Activated T-cell treated with anti-CD3 and anti-CD28 coated beads for 24 hours (primary cell): ENCODE results near the gene ADGRL2.
"Not testable (repeated sequence)": the region's sequence is repeated elsewhere in the genome, so short reads cannot be mapped to it uniquely, and the experiment has no call there.

Experiments
- DNase-seq: peaks from one replicate; pipeline ENCODE4 v3.0.0-alpha.2; 2020; ENCODE audit warnings: low read depth

The ADGRL2 gene

GRCh38 chr1:81850031-81850430 lies 49.3 kb downstream of the ADGRL2 start:
- DNase-seq: no peak

GRCh38 chr1:81850495-81850894 lies 49.8 kb downstream of the ADGRL2 start:
- DNase-seq: no peak

GRCh38 chr1:81851217-81851616 lies 50.5 kb downstream of the ADGRL2 start:
- DNase-seq: no peak

- no peak for DNase-seq
Measured at GRCh38 chr1:81852961-81853360, 52.2 kb downstream of the ADGRL2 start.

GRCh38 chr1:81867235-81867634 lies 66.5 kb downstream of the ADGRL2 start:
- DNase-seq: no peak

GRCh38 chr1:81869307-81869706 lies 68.6 kb downstream of the ADGRL2 start:
- DNase-seq: no peak

- not testable (repeated sequence) for DNase-seq
Measured at GRCh38 chr1:81871091-81871490, 70.4 kb downstream of the ADGRL2 start.

DNA sequence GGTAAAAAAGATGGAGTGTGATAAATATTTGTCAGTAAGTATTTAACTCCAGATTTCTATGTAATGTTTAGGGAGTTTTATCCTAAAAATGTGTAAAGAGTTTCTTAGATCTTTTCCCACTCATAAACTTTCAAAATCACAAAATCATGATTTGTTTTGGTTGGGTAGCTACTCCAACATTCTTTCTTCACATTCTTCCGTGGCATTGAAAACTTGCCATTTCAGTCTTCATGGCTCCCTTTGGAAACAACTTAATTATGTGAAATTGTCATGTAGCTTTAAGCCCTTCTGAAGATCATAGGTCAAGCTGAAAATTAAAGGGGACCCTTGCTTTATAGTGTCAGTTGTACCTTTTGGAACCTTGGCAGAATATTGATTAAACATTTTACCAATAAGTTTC lies 73.2 kb downstream of the ADGRL2 start:
- no peak for DNase-seq

GRCh38 chr1:81874461-81874860 lies 73.7 kb downstream of the ADGRL2 start:
- DNase-seq: no peak

- DNase-seq: no peak
Measured at GRCh38 chr1:81874940-81875339, 74.2 kb downstream of the ADGRL2 start.

DNA sequence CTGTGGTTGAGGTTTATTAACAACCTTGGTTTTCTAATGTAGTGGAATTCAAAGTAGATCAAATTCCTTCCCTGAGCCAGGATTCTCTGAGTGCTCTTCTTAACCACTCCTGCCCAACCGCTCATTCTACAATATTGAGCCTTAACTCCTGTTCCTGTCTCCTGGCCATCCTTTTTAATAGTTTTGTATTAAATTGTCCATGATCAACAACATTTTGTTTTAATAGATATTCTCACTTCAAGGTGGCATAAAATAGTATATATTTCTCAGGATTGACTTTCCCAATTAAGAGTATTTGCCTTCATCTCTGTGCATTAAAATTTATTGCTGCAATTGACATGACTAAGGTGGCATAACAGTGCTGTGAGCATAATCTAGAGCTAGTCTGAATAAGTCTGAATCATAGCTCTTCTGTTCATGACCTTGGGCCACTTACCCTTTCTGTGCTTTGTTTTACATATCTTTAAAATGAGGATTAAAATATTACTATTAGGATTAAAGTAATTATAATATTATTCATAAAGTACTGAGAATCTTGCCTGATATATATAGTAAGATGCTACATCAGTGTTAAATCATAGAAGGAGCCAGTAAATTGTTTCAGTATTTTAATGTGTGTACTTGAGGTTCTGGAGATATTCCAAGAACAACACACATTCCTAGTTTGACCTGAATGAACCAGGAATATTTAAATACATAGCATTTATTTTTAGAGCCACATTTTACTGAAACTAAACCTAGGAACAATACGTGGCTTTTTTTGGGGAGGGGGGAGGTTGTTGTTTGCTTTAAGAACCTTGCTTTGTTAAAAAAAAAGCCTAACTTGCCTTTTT lies 76.4 kb downstream of the ADGRL2 start:
- DNase-seq: no peak

DNA sequence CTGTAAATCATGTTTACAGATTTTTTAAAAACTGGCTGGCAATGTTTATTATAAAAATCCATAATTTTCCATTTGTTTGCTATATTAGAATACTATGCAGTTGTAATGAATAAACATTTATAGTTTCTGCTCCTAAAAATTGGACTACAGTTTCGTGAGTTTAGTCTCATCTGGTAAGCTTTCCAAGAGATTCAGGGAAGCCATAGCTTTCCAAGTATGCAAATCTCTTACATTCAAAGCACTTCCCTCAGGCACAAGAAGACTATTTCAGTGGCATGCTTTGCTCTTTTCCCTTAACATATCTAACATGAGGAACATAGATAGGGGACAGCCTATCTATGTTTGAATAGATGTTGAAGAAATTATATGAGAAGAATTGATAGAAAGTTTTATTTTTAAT lies 77.2 kb downstream of the ADGRL2 start:
- no peak for DNase-seq

GRCh38 chr1:81878538-81878937 lies 77.8 kb downstream of the ADGRL2 start:
- no peak for DNase-seq

DNA sequence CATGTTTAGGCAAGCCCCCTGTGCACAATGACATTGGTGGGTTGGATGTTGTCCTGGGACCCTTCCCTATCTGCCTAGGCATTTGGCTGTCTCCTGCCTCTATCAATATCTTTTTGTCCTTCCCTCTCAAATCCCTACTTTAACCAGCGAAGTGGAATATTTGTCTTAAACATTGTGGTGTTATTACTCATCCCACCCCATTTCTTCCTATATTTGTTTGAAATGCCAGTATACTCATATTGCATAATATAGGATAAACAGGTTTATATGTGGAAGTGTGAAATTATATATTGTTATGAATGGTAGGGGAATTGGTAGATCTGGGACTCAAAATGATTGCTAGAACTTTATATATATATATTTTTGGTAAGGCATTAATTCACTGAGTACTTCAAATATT lies 80.0 kb downstream of the ADGRL2 start:
- DNase-seq: no peak

DNA sequence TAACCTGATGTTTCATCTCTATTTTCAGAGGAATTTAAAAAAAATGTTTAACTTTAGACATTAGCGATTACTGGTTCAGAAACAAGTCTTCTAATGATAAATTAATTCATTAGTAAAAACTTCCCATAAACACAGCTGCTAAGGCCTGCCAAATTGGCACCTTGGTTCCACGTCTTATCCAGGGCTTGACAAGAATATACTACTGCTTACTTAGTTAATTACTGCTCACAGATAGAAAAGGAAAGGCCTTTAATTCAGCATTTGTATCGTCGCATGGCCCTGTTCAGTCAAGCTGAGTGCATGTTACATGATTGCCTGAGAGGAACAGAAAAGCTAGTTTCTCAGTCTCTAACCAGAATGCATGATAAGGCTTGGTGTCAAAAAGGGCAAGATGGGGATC lies 84.6 kb downstream of the ADGRL2 start:
- DNase-seq: no peak

- not testable (repeated sequence) for DNase-seq
Measured at GRCh38 chr1:81886292-81886691, 85.6 kb downstream of the ADGRL2 start.

DNA sequence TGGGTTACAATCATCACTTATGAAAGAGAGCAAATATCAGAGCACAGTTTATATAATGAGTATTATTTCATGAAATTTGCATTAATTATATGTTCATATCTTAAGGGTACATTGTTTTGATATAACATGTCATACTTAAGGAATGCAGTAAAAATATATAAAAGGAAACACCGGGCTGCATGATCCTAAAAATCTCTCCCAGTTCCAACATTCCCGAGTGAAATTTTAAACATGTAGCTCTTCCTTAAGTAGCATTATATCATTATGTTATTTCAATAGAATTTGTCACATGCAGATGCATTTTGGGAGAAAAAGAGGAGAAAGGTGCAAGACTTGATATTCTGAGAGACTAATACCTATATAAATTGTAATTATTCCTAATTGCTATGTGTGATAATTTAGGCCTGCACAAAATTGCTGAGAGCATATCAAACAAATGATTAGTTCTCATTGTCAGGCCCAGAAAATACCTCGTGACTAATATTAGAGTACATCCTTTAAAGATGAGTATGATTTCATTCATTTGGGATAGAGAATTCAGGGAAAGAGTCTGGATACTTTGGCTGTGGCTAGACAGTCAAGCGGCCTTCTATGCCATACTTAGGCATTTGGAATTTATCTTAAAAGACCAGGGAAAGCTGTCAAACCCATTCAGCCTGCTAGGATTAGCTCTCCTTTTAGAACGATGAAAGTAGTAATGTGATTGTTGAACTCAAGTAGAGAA lies 86.8 kb downstream of the ADGRL2 start:
- DNase-seq: no peak

DNA sequence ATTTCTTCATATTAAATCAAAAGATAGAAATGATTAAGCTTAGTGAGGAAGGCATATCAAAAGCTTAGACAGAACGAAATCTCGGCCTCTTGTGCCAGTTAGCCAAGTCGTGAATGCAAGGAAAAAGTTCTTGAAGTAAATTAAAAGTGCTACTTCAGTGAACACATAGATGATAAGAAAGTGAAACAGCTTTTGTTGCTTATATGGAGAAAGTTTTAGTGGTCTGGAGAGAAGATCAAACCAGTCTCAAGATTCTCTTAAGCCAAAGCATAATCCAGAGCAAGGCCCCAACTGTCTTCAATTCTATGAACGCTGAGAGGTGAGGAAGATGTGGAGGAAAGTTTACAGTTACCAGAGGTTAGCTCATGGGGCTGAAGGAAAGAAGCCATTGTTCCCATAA lies 88.4 kb downstream of the ADGRL2 start:
- DNase-seq: no peak

- DNase-seq: no peak
Measured at GRCh38 chr1:81894867-81895266, 94.1 kb downstream of the ADGRL2 start.

GRCh38 chr1:81899214-81899821 lies 98.6 kb downstream of the ADGRL2 start:
- no peak for DNase-seq

DNA sequence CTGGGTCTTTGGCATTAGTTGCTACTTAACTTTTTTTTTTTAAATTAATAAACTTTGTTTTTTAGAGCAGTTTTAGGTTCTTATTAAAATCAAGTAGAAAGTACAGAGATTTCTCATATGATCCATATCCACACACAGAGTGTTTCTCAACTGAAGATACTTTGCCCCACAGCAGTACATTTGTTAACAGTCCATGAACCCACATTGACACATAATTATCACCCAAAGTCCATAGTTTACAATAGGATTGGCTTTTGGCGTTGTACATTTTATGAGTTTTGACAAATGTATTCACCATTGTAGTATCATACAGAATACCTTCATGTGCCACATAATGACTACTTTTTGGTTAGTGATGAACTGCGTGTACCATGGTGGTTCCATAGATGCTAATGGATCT lies 106.8 kb downstream of the ADGRL2 start:
- no peak for DNase-seq

- DNase-seq: no peak
Measured at GRCh38 chr1:81912383-81912782, 111.6 kb downstream of the ADGRL2 start.

DNA sequence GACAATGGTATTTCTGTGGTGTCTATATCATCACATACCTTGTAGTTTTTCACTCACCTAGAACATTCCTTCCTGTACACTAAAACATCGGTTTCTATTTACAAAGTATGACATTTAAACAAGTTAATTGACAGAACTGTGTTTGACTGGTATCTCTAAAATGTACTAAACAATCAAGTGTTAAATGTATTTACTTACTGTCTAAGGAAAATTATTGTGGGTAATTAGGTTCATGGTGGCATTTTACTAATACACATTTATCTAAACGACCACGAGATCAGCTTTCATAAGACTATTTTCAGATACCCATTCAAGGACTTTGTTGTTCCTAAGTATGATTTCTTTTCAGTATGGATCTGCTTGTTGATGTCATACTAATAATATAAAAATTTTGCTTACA lies 115.2 kb downstream of the ADGRL2 start:
- DNase-seq: no peak
